HG03460 (cell line): ENCODE data around the gene PDE4DIP.
"Not testable (repeated sequence)": the region's sequence is repeated elsewhere in the genome, so short reads cannot be mapped to it uniquely, and the experiment has no call there.

Experiments
- ATAC-seq: cut with Tn5 transposase; IDR thresholded peaks from one replicate; pipeline ENCODE4 v1.9.1; 2021; ENCODE audit not compliant: unreplicated experiment

Gene PDE4DIP

DNA sequence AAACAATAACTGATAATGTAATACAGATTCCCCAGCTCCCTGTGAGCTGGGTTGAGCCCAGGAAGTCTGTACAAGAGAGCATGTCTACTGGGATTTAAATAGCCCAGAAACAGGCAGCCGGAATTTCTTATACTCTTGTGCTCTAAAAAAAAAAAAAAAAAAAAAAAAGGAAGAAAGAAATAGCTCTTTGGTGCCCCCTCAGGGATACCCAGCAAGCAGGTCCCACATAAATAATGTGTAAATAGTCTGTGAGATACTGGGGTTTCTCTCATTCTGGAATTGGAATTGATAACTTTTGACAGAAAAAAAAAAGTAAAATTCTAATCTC lies 25.4 kb downstream of the PDE4DIP start:
- not testable (repeated sequence) for ATAC-seq

DNA sequence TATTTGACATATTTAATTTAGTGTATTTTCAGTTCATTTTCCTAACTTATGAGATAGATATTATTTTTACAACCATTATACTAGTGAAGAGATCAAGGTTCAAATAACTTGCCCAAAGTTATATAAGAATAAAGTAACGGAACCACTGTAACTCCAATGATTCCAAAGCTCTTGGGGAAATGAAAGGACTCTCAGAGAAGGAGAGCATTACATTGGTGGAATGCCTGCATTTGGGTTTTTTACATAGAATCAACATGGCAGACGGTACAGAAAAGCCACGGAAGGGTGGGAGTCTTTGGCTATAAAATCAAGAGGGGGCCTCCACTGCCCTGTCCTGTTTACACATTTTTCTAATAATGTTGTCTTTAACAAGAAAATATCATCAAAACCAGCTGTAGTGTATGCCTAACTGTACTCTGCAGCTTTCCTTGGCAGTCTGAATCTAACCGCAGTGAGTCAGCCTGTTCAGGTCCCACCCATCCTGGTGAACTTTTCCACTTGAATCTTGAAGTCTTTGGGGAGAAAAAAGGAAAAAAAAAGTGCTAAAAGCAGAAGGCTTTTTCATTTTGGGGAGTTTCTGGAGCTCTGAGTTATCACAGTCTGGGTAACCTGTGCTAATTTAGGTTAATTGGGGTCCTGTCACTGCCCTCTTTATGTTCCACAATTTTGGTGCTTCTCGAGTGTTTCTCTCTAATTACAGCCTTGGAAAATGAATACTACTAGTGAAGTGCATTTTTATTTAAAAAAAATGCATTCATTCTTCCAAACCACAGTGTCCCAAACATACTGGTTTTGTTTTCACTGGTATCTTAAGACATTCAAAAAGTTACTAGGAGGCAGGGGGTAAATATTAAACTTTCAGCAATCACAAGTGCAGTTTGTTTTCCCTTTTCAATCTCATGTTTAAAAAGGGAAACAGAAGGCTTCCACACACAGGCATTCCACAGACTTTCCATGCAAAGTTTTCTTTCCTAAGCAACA lies 30.5 kb downstream of the PDE4DIP start:
- ATAC-seq: not testable (repeated sequence)

DNA sequence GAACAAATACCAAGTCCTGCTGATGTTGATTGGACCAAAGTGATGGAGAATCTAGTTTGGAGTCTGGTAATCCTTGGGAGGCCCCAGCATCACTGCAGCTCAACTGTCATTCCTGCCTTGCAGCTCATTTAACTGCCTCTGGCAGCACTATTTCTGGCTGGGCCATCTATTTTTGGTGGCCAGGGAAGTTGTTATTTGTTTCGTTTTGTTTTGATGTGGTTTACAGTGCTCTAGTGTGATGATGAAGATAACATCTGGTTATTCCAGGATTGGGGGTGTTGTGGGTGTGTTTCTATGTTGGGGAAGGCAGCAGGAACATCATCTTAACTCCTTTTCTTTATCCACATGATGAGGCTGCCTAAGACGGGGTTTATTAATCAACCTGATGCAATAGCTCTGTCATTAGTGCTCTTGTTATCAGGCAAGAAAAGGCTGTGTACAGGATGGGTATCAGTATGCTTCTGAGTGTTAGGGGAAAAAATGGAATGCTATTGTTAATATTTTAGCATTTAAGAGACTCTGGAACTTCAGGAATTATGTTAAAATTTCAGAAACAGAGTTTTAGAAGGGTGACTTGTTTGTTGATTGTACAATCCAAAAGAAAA lies 35.7 kb downstream of the PDE4DIP start:
- ATAC-seq: not testable (repeated sequence)

DNA sequence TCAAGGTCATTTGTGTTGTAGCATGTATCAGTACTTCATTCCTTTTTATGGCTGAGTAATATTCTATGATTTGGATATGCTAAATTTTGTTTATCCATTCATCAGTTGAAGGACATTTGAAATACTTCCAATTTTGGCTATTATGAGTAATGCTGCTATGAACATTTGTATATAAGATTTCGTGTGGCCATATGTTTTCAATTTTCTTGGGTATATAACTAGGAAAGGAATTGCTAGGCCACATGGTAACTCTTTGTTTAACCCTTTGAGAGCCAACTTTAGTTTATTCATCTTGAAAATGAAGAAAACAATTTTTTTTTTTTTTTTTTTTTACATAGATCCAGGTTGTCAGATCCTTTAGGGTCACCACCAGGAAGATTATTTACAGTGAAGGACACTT lies 37.0 kb downstream of the PDE4DIP start:
- not testable (repeated sequence) for ATAC-seq

DNA sequence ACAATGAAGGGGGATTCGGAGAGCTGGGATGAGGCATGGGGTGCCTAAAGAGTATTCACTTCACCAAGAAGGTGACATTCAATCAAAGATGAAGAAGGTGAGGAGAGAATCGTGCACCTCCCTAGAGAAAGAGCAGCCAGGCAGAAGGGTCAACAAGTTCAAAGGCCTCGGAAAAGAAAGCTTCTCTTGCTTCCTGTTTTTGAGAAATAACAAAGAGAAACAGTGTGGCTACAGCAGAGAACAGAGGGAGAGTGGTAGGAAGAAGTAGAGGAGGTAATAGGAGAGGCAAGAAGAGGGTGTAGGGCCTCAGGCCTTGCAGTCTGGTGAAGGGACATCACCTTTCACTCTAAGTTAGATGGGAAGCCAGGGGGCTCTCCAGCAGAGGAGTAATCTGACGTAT lies 41.0 kb downstream of the PDE4DIP start:
- not testable (repeated sequence) for ATAC-seq

DNA sequence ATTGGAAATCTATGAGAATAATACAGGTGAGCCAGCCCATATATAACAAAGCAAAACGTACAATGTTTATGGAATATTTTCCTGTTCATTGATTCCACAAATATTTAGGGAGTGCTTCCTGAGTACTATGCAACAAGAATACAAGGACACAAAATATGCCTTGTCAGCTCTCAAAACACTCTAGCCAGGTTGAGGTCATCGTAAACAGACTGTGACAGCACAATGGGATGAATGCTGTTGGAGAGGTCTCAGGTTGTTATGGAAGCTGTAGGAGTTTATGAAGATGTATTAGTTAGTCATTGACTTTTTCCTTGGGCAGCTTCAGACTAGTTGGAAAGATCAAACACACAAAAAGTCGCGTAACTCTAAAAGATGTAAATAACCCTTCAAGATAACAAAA lies 42.1 kb downstream of the PDE4DIP start:
- ATAC-seq: not testable (repeated sequence)

DNA sequence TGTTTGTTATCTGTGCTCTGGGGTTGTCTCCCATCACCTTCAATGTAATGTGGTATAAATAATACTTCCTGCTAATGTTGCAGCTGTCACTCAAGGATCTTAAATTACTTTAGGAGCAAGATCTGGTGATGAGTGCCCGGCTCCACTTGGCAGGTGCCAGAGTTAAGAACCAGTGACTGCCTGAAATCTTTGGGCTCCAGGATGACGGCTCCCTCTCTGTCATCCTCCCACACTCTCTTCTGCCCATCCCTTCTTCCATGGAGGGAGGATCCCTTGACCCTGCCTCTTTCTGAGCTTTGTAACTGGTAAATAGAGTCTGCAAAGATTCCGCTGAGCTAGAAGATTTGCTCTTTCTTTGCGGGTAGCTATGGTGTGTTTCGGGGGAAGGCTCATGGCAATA lies 44.4 kb downstream of the PDE4DIP start:
- not testable (repeated sequence) for ATAC-seq

DNA sequence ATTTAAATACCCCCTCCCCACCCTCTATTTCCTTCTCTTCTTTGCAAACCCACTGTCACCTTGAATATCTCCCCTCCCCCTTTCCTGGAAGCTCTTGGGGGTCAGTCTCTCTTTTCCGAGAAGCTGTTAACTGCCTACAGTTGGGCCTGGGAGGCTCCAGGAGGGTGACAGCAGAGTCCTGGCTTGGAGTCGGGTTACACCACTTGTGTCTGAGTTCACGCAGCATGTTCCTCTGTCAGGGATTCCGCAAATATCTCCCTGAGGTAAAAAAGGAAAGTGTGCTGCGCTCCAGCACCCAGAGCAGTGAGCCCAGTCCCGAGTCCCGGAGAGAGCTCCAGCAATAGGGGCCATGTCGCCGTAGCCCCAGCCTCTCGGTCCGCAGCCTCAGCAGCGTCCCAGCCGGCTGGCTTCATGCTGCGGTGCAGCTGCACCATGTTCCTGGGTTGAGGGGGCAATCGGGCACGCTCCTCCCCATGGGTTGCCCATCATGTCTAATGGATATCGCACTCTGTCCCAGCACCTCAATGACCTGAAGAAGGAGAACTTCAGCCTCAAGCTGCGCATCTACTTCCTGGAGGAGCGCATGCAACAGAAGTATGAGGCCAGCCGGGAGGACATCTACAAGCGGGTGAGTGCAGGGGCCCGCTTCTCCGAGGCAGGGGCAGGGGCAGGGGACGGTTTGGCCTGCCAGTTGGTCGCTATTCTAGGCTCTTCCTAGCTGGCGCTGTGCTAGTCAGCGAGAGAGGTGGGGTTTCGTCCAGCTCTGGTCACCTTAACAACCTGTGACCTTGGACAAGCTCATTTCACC lies 45.2 kb downstream of the PDE4DIP start:
- ATAC-seq: not testable (repeated sequence)

DNA sequence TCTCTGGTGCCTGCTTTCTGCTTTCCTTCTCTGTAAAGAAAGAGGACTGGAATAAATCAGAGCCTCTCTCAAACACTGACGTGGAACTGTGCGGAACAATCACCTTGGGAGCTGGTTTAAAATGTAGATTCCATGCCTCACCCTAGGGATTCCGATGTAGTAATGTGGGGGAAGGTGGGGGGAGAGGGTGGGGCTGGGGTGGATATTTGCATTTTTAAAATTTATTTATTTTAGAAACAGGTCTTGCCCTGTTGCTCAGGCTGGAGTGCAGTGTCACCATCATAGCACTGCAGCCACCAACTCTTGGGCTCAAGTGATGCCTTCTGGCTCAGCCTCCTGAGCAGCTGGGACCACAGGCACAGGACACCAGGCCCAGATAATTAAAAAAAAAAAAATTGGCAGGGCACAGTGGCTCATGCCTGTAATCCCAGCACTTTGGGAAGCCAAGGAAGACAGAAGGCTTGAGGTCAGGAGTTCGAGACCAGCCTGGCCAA lies 45.9 kb downstream of the PDE4DIP start:
- ATAC-seq: not testable (repeated sequence)

DNA sequence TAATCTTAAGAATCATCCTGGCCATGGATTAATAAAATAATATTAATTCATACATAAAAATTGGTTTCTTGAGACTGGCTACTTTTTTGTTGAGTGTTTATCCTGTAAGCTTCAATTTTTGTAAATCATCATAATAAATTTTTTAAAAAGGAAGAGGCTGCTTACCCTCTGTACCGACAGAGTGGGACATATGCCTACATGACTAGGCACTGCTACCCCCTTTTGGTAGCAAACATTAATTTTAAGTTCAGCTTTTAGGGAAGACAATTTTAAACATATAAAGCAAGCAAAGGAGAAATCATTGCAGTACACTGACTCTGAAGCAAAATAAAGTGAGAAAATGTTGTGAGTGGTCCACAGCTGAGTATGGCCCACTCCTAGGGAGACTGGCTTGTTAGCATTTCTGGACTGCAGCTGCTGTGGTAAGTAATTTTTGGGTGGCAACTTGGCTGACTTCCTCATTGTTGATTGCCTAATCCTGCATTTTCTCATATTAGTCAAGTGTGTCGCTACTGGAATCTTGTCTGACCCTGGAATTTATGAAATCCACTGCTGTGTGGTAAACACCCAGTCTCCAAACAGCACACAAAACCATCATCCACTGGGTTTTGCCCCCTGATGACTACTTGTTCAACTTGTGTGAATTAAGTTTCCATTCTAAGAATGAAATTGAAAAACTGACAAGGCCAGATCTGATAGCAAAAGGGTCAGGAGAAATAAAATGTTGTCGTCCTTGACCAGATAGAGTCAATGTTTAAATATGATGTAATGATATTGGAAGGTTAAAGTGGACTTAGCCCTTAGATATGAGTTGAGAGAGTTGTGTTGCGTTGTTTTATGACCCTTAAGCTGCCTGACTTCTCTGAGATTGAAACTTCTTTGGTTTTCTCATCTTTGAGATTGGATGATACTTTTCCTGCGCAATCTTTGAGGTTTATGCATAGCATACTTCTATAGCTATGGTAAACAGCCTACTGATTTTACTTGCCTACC lies 50.4 kb downstream of the PDE4DIP start:
- ATAC-seq: not testable (repeated sequence)

DNA sequence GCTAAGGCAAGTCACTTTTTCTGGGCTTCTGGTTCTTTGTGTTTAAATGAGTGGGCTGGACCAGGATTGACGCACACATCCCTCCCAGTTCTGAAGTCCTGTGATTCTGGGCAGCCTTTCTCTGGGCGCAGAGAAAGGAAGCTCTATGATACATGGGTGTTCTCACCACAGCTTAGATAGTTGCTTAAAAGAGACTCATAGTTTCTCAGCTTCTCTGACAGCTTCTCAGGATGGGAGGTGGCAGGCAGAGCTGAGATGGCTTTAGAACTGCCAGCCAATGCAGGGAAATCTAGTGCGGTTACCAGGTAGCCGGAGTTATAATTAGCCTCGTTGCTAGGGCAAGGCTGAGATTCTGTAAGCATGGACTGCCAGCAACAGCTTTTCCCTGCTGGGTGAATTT lies 55.8 kb downstream of the PDE4DIP start:
- ATAC-seq: not testable (repeated sequence)

DNA sequence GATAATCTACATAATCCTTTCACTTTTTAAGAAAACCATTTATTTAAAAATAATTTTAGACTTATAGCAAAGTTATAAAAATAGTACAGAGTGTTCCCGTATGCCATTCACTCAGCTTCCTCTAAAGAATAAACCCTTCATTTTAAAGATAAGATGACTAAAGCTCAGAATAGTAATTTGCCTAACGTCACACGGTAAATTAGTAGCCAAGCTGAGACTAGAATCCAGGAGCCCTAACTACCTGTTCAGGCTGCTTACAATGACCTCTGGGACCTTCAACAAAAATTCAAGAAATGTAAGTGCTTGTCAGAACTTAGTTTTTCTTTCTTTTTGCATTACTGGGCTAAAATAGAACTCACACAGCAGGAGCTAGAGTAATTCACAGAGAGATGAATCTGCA lies 56.5 kb downstream of the PDE4DIP start:
- ATAC-seq: not testable (repeated sequence)

DNA sequence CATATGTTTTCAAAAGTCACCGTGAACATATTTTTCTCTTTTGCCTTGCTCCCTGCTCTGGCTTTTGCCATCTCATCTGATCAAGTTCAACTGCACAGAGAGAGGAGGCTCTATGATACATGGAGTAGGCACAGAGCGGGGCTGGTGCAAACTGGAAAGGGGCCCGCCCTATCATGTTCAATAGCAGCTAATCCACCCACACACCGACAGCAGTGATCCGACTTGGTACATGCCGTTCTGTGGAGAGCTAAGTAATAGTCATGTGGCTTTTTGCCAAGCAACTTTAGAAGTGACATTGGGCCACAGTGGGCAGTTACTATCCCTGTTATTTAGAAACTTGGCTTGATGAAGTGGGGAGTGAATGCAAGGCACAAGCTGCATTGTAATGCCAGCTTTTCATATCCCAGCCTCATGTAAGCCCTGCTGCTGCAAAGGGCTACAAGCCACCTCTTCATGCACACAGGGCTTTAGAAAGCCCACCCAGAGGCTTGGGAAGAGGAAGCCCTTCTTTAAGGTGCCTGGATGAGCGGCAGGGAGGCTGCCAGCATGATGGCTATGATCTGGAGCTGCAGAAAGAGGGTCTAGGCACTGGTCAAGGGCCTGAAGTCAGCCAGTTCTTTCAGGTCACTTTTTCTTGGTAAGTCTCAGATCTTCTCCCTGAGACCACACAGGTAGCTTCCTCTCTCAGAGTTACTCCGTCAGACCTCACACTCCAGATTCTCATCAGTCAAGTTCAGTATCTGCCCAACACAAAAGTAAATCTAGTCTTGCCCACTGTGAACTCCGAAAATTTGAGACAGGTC lies 57.1 kb downstream of the PDE4DIP start:
- ATAC-seq: not testable (repeated sequence)

DNA sequence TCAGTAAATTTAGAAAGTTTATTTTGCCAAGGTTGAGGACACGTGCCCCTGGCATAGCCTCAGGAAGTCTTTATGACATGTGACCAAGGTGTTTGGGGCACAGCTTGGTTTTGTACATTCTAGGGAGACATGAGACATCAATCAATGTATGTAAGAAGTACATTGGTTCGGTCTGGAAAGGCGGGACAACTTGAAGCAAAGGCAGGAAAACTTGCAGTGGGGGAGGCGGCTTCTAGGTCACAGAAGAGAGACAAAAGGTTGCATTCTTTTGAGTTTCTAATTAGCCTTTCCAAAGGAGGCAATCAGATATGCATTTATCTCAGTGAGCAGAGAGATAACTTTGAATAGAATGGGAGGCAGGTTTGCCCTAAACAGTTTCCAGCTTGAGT lies 57.7 kb downstream of the PDE4DIP start:
- ATAC-seq: not testable (repeated sequence)

DNA sequence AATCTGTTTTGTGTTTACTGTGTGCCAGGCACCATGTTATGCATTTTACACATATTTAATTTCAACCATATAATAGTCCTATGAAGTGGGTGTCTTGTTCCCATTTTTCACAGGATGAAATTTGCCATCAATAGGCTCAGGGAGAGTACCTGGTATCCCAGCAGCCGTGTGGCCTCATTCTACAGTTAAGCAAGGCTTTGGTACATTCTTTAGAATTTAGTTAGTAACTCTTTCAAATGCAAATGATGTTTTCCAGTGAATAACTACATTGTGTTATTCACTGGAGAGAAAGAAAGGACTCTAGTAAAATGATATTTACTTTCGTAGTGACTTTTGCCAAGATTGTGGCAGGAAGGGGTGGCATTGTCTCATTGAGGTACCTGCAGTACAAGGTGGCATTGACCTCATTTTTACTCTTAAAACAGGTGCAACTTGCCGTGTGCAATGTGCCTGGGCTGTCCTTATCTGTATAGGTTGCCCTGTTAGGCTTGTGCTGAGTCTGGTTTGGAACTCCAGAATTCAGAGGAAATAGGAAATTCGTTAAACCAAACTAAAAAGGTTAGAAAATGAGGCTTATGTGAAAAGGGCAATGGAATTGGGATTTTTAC lies 65.1 kb downstream of the PDE4DIP start:
- ATAC-seq: not testable (repeated sequence)

DNA sequence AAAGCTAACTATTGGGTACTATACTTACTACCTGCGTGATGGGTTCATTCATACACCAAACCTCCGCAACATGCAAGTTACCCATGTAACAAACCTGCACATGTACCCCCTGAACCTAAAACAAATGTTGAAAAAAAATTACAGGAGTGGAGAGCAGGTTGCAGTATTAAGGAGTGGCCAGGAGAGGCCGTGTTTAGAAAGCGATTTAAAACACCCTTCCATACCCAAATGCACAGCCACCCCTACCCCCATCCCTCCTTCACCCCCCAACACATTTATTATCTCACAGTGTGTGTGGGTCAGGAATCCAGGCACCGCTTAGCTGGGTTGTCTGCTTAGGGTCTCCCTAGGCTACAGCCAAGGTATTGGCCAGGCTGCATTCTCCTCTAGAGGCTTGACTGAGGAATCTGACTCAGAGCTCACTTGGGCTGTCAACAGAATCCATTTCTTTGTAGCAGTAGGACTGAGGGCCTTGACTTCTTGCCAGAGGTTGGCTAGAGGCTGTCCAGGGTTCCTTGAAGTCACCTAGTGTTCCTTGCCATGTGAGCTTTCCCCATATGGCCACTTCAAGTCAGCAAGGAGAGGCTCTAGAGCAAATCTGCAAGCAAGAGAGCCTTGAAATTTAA lies 67.2 kb downstream of the PDE4DIP start:
- ATAC-seq: not testable (repeated sequence)

DNA sequence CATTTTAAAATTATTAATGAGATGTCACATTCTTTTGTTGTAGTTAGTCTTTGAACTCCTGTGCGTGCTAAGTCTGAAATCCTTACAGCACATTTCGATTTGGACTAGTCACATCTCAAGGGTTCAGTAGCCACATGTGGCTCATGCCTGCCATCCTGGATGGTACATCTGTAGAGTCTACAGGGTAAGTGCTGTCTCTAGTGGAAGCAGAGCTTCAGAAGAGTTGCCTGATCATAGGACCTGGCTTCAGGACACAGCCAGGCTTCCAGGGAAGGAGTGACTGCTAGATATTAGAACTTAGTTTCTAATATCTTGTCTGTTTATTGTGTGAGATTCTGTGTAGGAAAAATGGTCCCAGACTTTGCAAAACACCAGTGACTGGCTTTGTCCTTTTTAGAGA lies 72.0 kb downstream of the PDE4DIP start:
- not testable (repeated sequence) for ATAC-seq

DNA sequence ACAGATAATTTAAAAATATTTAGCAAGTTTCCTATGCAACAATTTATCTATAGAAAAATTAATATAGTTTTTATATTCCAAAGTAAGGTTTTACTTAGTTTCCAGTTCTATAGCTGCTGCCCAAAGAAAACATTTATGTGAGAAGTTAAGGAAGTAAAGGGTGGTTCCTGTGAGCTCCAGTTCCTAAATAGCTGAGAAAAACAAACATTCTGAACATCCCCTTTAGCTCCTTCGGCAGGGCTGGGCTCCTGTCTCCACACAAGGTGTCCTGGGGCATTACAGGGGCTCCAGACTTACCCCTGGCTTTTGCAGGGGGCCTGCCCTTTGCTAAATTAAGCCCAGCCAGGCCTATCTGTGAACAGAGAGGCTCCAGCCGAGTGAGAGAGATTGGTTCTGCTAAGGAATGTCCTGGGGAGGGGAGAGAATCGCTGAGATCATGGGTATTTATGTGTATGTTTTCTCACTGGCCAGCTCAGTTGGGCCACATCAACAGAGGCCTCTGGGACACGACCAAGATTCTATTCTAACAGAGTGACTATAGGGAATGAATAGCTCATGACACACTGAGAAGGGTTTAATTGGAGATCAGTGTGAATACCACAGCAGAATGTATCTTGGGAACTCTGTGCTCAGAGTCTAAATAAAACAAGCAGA lies 72.6 kb downstream of the PDE4DIP start:
- ATAC-seq: not testable (repeated sequence)
